Stimulated activated CD4-positive, alpha-beta T cell treated with anti-CD3 and anti-CD28 coated beads, Interleukin-12 subunit alpha, Interleukin-12 subunit beta, amount 100 ng/mL, for 24 hours (primary cell): ENCODE results near the gene MYH13.
A peak's percentile ranks its signal among the peaks of the same experiment; 100 is the strongest.

ENCODE experiments used
- DNase-seq, 2 experiments: peaks; one replicate each; pipeline ENCODE4 v3.0.0-alpha.2; 2020; ENCODE audit warnings: low read depth in 2 of 2

Gene MYH13

GRCh38 chr17:10372906-10373305, at the start of gene MYH13:
MYH13 (minus strand) TSS chr17:10373006; CDS start chr17:10364530, 8,476 bp downstream.
- DNase-seq = no peak

GRCh38 chr17:10421900-10422542, 49.2 kb upstream of the MYH13 start, which contains the start of gene MYH8:
MYH8 (minus strand) TSS chr17:10421950; CDS start chr17:10420227, 1,723 bp downstream.
- DNase-seq = no peak

- no peak for DNase-seq
Observed at GRCh38 chr17:10421211-10421610, 48.4 kb upstream of the MYH13 start.

GRCh38 chr17:10420811-10421210, 48.0 kb upstream of the MYH13 start:
- no peak for DNase-seq

- DNase-seq = no peak
Observed at GRCh38 chr17:10417431-10417830, 44.6 kb upstream of the MYH13 start.

GRCh38 chr17:10415161-10415560, 42.4 kb upstream of the MYH13 start:
- DNase-seq = no peak

GRCh38 chr17:10403589-10403988, 30.8 kb upstream of the MYH13 start:
- DNase-seq = no peak

- DNase-seq = no peak
Observed at GRCh38 chr17:10398352-10398751, 25.5 kb upstream of the MYH13 start.

- no peak for DNase-seq
Observed at GRCh38 chr17:10396524-10397163, 23.8 kb upstream of the MYH13 start.

- no peak for DNase-seq
Observed at GRCh38 chr17:10394201-10394887, 21.5 kb upstream of the MYH13 start.

- no peak for DNase-seq
Observed at GRCh38 chr17:10392880-10393279, 20.1 kb upstream of the MYH13 start.

GRCh38 chr17:10385871-10386270, 13.1 kb upstream of the MYH13 start:
- no peak for DNase-seq

- no peak for DNase-seq
Observed at GRCh38 chr17:10384175-10384574, 11.4 kb upstream of the MYH13 start.

- DNase-seq = no peak
Observed at GRCh38 chr17:10380631-10381408, 8.0 kb upstream of the MYH13 start.

GRCh38 chr17:10370016-10370608, 2.7 kb downstream of the MYH13 start:
- no peak for DNase-seq

- no peak for DNase-seq
Observed at GRCh38 chr17:10369239-10369638, 3.6 kb downstream of the MYH13 start.

- DNase-seq = no peak
Observed at GRCh38 chr17:10368561-10368960, 4.2 kb downstream of the MYH13 start.

- no peak for DNase-seq
Observed at GRCh38 chr17:10360578-10360977, 12.2 kb downstream of the MYH13 start.

- peak in 1 of 2 experiments; percentile 14 for DNase-seq
Observed at GRCh38 chr17:10357768-10358167, 15.0 kb downstream of the MYH13 start.

- DNase-seq = no peak
Observed at GRCh38 chr17:10354651-10355050, 18.2 kb downstream of the MYH13 start.

GRCh38 chr17:10352893-10353292, 19.9 kb downstream of the MYH13 start:
- no peak for DNase-seq

- no peak for DNase-seq
Observed at GRCh38 chr17:10349403-10349802, 23.4 kb downstream of the MYH13 start.
